GM21423 (cell line): Measurements from ENCODE around the gene BAG1.

Source experiments
- ATAC-seq: cut with Tn5 transposase; IDR thresholded peaks from one replicate; pipeline ENCODE4 v1.9.1; 2021; ENCODE audit warnings: mild to moderate bottlenecking, moderate library complexity; ENCODE audit not compliant: unreplicated experiment

The BAG1 gene

DNA sequence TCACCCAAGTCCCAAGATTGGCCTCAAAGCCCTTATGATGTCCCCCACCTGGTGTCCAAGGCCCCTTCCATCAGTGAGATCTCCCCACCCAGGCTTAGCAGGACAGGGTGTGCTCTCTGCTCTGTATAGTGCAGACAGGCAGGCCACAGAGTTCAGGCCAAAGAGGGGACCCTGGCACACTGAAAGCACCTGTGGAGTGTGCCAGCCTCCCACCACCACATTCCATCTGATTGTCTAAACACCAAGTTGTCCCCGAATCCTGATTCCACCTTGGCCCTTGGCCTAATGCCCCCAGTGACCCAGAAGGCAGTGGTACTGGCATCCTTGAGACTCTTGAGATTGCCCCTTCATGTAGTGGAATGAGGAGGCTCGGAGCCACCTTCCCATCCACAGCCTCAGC lies 19.2 kb downstream of the BAG1 start:
- no peak for ATAC-seq

DNA sequence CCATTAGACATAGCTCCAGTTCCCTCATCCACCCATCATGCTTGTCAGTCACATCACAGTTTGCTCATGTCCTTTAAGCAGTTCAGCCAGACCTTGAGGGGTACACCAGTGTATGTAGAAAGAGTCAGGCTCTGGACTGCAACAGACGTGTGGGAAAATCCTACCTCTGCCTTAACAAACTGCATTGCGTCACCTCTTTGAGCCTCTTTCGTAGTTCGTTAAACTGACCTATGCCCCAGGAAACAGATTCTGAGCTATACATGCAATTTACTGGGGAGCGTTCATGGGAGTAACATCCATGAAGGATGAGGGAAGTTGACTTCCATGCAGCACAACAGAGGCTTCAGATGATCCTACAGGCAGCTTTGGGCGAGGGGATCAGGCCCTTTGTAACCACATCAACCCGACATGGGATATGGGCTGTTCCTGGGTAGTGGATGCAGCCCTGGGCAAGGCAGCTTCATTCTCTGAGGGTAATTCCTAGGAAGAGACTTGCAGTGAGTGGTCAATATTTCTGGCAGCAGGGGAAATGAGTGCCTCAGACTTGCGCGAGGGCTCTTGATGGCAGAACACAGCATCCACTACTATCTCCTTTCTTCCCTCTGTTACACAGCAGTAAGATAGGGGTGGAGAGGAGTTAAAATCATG lies 20.2 kb downstream of the BAG1 start:
- no peak for ATAC-seq

- no peak for ATAC-seq
Observed at GRCh38 chr9:33242609-33243134, 21.8 kb downstream of the BAG1 start.

DNA sequence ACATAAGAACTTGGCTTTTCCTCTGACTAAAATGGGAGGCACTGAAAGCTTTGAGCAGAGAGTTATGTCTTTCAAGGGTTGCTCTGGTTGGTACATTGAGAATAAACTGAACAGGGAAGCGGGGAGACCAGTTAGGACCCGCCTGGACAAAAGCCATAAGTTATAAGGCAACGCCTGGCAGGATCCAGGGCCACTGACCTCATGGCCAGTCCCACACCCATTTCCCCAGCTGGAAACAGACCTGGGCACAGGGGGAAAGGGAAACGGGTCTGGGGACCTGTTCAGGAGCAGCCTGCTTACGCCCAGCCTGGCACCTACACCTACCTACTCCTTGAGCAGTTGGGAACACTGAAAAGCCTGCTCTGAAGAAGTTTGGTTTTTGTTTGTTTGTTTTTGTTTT lies 23.2 kb downstream of the BAG1 start:
- no peak for ATAC-seq

- no peak for ATAC-seq
Observed at GRCh38 chr9:33239921-33240320, 24.6 kb downstream of the BAG1 start, which contains the start of gene SPINK4. Gene SPINK4 (plus strand): TSS chr9:33240167. CDS start chr9:33240209, 42 bp downstream.

DNA sequence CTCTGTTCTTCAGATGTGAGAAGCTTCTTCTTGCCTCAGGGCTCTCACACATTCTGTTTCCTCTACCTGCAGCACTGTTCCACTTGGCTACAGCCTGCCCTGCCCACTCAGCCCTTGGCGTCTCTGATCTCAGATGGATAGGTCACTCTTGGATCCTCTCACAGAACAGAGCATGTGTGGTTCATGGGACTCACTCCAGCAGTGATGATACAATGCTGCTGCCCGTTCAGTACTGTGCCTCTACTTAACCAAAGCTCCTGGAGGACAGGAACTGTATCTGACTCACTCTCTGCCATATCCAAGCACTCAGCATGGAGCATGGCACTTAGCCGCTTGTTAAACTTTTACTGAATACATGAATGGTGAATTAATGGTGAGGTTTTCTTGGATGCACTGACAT lies 27.9 kb downstream of the BAG1 start:
- ATAC-seq: no peak

DNA sequence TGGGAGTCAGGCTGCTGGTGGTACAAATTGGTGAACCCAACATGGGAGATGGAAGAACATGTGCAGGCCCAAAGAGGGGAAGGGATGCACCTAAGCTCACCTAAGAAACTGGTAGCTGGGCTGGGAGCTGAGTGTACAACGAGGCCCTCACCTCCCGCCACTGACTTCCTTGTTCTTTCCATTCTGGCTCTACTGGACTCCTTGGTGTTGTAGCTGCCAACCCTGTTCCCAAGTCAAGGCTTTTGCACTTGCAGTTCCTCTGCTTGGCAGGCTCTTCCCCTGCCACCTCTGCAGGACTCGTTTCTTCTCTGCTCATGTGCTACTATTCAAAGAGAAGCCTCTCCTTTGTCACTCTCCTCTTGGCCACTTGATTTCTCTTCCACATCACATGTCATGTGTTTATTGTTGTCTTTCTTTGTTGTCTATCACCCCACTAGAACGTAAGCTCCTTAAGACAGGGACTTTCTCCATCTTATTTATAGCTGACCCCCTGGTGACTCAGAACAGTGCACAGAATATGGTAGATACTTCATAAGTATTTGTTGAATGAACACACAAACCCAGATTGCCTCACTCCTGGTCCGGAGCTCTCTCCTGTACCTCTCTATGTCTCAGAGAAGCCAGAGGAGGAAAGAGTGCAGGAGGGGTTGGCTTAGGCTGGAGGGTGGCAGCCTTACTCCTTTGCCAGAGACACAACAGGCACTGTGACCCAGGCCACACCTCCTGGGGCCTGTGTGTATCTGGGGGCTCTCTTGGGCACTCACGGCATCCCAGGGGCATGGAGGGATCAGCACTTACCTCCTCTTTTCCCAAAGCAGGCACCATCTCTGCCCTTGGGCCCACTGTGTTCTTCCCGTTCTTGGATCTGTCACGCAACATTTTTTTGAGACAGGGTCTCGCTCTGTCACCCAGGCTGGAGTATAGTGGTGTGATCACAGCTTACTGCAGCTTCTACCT lies 29.7 kb downstream of the BAG1 start:
- no peak for ATAC-seq

DNA sequence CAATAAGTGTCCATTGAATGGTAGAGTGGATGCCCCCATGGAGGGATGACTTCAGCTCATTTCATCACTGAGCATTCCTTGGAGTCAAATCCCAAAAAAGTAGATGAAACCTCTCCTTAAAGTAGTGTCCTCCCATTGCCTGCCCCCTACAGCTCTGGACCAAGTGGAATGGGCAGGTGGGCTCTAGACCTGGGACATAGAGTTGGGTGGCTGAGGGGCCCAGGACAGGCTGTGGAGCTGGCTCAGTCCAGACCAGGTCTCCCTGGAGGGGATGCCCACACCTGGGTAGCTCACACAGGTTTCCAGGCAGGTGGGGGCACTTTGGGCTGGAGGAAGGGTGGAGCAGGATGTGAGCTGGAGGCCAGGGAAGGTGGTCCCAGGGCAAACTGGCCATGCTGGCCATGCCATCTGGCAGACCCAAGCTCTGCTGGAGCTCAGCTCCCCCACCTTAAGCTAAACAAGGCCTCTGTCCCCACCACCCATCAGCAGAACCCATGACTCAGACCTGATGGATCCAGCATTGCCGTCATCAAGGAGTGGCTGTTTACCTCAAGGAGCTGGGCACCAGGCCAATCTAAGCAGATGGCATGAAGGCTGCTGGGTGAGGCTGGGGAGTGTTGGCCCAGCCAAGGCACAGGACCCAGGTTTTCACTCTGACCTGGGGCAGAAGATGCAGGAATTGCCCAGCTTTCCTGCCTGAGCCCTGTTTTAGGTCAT lies 30.7 kb downstream of the BAG1 start:
- ATAC-seq: no peak

DNA sequence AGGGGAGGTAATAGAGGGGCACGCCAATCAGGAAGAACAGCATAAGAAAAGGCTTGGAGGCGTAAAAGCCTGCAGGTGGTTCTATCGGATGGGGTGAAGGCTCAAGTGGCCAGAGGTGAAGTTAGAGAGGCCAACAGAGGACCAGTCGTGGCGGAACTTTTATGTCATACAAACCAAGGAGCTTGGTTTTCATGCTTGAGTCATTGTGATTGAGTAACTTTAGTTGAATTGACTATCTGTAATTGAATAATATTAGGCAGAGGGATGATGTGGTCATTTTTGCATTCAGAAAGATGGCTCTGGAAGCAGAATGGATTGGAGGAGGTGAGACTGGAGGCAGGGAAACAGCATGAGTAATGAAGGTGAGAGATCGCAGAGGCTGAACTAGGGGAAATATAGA lies 31.7 kb downstream of the BAG1 start:
- no peak for ATAC-seq

DNA sequence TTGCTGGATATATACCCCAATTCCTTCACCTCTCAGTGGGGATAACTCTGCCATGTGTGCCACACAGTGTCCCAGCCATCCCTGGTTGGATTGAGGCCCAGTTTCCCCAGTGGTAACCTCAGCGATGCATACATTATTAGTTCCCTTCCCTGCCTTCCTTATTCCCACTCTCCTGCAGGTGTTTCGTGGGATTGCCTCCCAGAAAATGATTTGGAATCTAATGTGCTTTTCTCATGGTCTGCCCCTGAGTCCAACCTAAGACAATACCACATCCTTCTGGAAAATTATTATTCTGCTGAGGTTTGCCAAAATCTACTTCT lies 32.9 kb downstream of the BAG1 start:
- ATAC-seq: no peak

GRCh38 chr9:33230756-33231622 lies 33.5 kb downstream of the BAG1 start:
- no peak for ATAC-seq

- no peak for ATAC-seq
Observed at GRCh38 chr9:33229359-33230114, 35.0 kb downstream of the BAG1 start.

- no peak for ATAC-seq
Observed at GRCh38 chr9:33228606-33229005, 35.9 kb downstream of the BAG1 start.

GRCh38 chr9:33227741-33228140 lies 36.8 kb downstream of the BAG1 start:
- ATAC-seq: no peak

GRCh38 chr9:33227008-33227398 lies 37.5 kb downstream of the BAG1 start:
- ATAC-seq: peak; percentile 57

GRCh38 chr9:33225319-33226147 lies 39.0 kb downstream of the BAG1 start:
- ATAC-seq: peak; percentile 35

GRCh38 chr9:33223696-33224095 lies 40.8 kb downstream of the BAG1 start:
- no peak for ATAC-seq

- no peak for ATAC-seq
Observed at GRCh38 chr9:33222031-33222430, 42.5 kb downstream of the BAG1 start.

GRCh38 chr9:33221568-33221884 lies 43.0 kb downstream of the BAG1 start:
- no peak for ATAC-seq
